Smooth muscle cell (in vitro differentiated cells): ENCODE results near the gene CTNND2. TPM values are rescaled to one million over a fixed set of nuclear protein-coding genes. Genes with fewer than 3 reads are reported as not detected.

Source experiments
- DNase-seq: peaks from one replicate; lab custom pipeline; 2025; ENCODE audit not compliant: unreplicated experiment; lab: John Stamatoyannopoulos, UW
- H2AFZ ChIP-seq: fragments of 200-600 bp; sonication (generic); 2 replicates; pipeline ENCODE4 v1.6.0; 2016; ENCODE audit warnings: antibody characterized with exemption, low read depth, mild to moderate bottlenecking
- H3F3A ChIP-seq: fragments of 200-600 bp; sonication (generic); 2 replicates; pipeline ENCODE4 v1.6.0; 2017; ENCODE audit warnings: antibody characterized with exemption, low read depth
- H3K27ac ChIP-seq: fragments of 200-600 bp; sonication (generic); 2 replicates; pipeline ENCODE4 v1.5.1; 2016; ENCODE audit warnings: low read depth, mild to moderate bottlenecking
- H3K27me3 ChIP-seq: fragments of 200-600 bp; sonication (generic); 2 replicates; pipeline ENCODE4 v1.6.1; 2016; ENCODE audit warnings: low read depth, mild to moderate bottlenecking
- H3K36me3 ChIP-seq: fragments of 200-600 bp; sonication (generic); 2 replicates; pipeline ENCODE4 v1.5.1; 2016; ENCODE audit warnings: low read depth
- H3K4me1 ChIP-seq: fragments of 200-600 bp; sonication (generic); 2 replicates; pipeline ENCODE4 v1.5.1; 2016; ENCODE audit warnings: low read depth
- H3K4me2 ChIP-seq: fragments of 200-600 bp; sonication (generic); 2 replicates; pipeline ENCODE4 v1.6.0; 2016; ENCODE audit warnings: mild to moderate bottlenecking
- H3K4me3 ChIP-seq: fragments of 200-600 bp; sonication (generic); 2 replicates; pipeline ENCODE4 v1.5.1; 2016; ENCODE audit warnings: mild to moderate bottlenecking
- H3K79me2 ChIP-seq: fragments of 200-600 bp; sonication (generic); 2 replicates; pipeline ENCODE4 v1.6.0; 2016; ENCODE audit warnings: low read depth, mild to moderate bottlenecking
- H3K9ac ChIP-seq: fragments of 200-600 bp; sonication (generic); 2 replicates; pipeline ENCODE4 v1.6.0; 2016; ENCODE audit warnings: low read depth
- H3K9me3 ChIP-seq: fragments of 200-600 bp; sonication (generic); replicated peaks from 2 replicates; pipeline ENCODE4 v1.5.1; 2016; ENCODE audit warnings: low read depth
- H4K20me1 ChIP-seq: fragments of 200-600 bp; sonication (generic); 2 replicates; pipeline ENCODE4 v1.6.0; 2016; ENCODE audit warnings: low read depth
- CTCF ChIP-seq: fragments of 200-600 bp; sonication (generic); IDR thresholded peaks from 2 replicates; pipeline ENCODE4 v1.5.1; 2017; ENCODE audit warnings: borderline replicate concordance, mild to moderate bottlenecking, antibody characterized with exemption; ENCODE audit not compliant: insufficient read depth, poor library complexity, severe bottlenecking
- WGBS: methylation state at CpG from one replicate; pipeline ENCODE4 v1.1.7; 2016; ENCODE audit warnings: low lambda C conversion rate; 5-methylcytosine and 5-hydroxymethylcytosine counted together
- polyA plus RNA-seq: library from polyadenylated mRNA; unstranded; fragments of >200 nt; fragmentation: Nextera tagmentation; extraction: Ambion mirVana; gene quantifications from 2 replicates; pipeline ENCODE4 v1.2.1, GENCODE V29; 2016
- total RNA-seq: library from RNA; depleted of rRNA; stranded (reverse); fragments of >200 nt; gene quantifications from 2 replicates; pipeline ENCODE4 v1.2.3, GENCODE V29; 2014

CTNND2 gene
- total and polyA plus RNA-seq, 2 experiments from 2014 or later: 2.7 to 5.8 TPM

DNA sequence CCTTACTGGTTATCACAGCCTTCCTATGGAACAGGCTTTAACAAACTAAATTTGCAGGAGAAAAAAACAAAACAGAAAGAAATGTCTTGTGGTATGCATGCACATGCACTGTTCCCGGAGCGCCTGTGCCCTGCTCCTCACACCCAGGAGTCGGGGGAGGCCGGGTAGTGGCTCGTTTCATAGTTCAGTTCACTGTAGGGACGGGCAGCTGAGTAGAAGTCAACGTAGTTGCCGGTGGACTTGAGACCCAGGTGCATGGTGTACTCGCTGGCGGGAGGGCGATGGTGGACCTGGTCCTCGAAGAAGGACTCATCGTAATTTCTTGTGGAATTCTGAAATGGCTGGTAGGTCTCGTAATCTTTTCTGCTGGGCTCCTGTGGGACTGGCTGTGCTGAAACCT lies 930.9 kb downstream of the CTNND2 start:
- Histone ChIP-seq H3K27ac (no peak overlapping the region), H3K27me3 (no peaks in the 10 kb centered on the region), H3K9ac (no peak overlapping the region), H3K4me2 (no peak overlapping the region), H3K36me3 (no peaks in the 10 kb centered on the region), H3F3A (no peaks in the 10 kb centered on the region), H3K4me3 (no peak overlapping the region), H4K20me1 (no peaks in the 10 kb centered on the region), H2AFZ (no peak overlapping the region), H3K4me1 (no peaks in the 10 kb centered on the region), H3K9me3 (no peaks in the 10 kb centered on the region), H3K79me2 (no peaks in the 10 kb centered on the region)
- no peak for TF ChIP-seq CTCF
- 95% methylated on average over 14 of the region's 14 CpGs for WGBS
- DNase-seq: no peak

GRCh38 chr5:10969684-10970180 lies 934.5 kb downstream of the CTNND2 start:
- no peak for TF ChIP-seq CTCF
- H4K20me1 ChIP-seq: no peaks in the 10 kb centered on the region
- WGBS: 78% methylated on average over 8 of the region's 8 CpGs
- H3K4me3 ChIP-seq: no peak overlapping the region
- H3K4me2 ChIP-seq: no peak overlapping the region
- H3K27ac ChIP-seq: no peak overlapping the region
- H3F3A ChIP-seq: no peaks in the 10 kb centered on the region
- no peaks in the 10 kb centered on the region for H3K79me2 ChIP-seq
- no peaks in the 10 kb centered on the region for H3K4me1 ChIP-seq
- no peaks in the 10 kb centered on the region for H3K27me3 ChIP-seq
- DNase-seq: no peak
- H3K36me3 ChIP-seq: no peaks in the 10 kb centered on the region
- no peaks in the 10 kb centered on the region for H3K9me3 ChIP-seq
- no peak overlapping the region for H2AFZ ChIP-seq
- H3K9ac ChIP-seq: no peak overlapping the region

DNA sequence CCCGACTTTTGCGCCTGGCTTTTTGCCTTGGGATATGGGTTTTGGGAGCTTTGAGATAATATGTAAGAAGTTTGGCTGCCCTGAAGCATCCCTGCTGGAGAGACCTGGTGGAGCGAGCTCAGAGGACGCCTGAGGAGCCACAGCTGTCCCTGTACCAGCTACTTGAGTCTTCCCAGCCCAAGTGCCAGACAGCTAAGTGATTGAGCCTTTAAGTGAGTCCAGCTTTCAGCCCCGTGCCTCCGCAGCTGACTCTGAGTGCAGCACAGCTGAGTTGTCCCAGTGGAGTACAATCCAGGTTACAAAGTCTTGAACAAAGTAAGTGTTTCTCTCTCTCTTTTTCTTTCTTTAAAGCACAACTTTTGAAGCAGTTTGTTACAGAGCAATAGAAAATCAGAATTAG lies 939.4 kb downstream of the CTNND2 start:
- Histone ChIP-seq H3K4me1 (no peaks in the 10 kb centered on the region), H4K20me1 (no peaks in the 10 kb centered on the region), H3K79me2 (no peaks in the 10 kb centered on the region), H3K27ac (no peak overlapping the region), H3K4me3 (no peak overlapping the region), H3K36me3 (no peaks in the 10 kb centered on the region), H3K9me3 (no peaks in the 10 kb centered on the region), H3K27me3 (no peaks in the 10 kb centered on the region), H3K4me2 (no peak overlapping the region), H3F3A (no peaks in the 10 kb centered on the region), H3K9ac (no peak overlapping the region), H2AFZ (no peak overlapping the region)
- 80% methylated on average over 6 of the region's 6 CpGs for WGBS
- no peak for TF ChIP-seq CTCF
- no peak for DNase-seq

DNA sequence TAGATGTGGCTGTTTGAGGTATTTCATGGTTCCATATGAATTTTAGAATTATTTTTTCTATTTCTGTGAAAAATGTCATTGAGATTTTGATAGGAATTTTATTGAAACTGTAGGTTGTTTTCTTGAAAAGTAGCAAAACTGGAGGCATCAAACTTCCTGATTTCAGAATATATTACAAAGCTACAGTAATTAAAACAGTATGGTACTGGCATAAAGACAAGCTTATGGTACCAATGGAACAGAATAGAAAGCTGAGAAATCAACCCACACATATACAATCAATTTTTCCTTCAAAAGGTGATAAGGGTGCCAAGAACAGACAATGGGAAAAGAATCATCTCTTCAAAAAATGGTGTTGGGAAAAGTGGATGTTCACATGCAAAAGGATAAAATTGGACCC lies 945.5 kb downstream of the CTNND2 start:
- no peak overlapping the region for H2AFZ ChIP-seq
- H3K4me3 ChIP-seq: no peak overlapping the region
- TF ChIP-seq CTCF: no peak
- H3K27ac ChIP-seq: no peak overlapping the region
- no peak for DNase-seq
- H3K9ac ChIP-seq: no peak overlapping the region
- no peaks in the 10 kb centered on the region for H3K36me3 ChIP-seq
- no peak overlapping the region for H3K4me2 ChIP-seq
- H3F3A ChIP-seq: no peaks in the 10 kb centered on the region
- H3K4me1 ChIP-seq: no peaks in the 10 kb centered on the region
- H3K27me3 ChIP-seq: no peaks in the 10 kb centered on the region
- H3K79me2 ChIP-seq: no peaks in the 10 kb centered on the region
- H4K20me1 ChIP-seq: no peaks in the 10 kb centered on the region
- no peaks in the 10 kb centered on the region for H3K9me3 ChIP-seq
